Esophagus muscularis mucosa (tissue), 4 donors: ENCODE measurements around the gene TNFRSF25. TPM values are rescaled to one million over a fixed set of nuclear protein-coding genes. Genes with fewer than 3 reads are reported as not detected.

Experiments used
- DNase-seq: peaks from one replicate; pipeline ENCODE4 v3.0.0-alpha.2; 2017; ENCODE audit errors: extremely low spot score
- H3K27ac ChIP-seq, 4 donors: fragments of 200-600 bp; sonication (generic); replicated peaks in 1 of 4; 1 replicate in 3 of 4; 2 replicates in 1 of 4; pipeline ENCODE4 v1.5.1; 2016 to 2019; ENCODE audit warnings: mild to moderate bottlenecking in 1 of 4
- H3K27me3 ChIP-seq, 4 donors: fragments of 200-600 bp; sonication (generic); one replicate each; pipeline versions ENCODE4 v1.5.1 to v1.6.0; 2016 to 2019
- H3K36me3 ChIP-seq, 4 donors: fragments of 200-600 bp; sonication (generic); one replicate each; pipeline ENCODE4 v1.5.1; 2016 to 2019
- H3K4me1 ChIP-seq, 4 donors: fragments of 200-600 bp; sonication (generic); one replicate each; pipeline ENCODE4 v1.5.1; 2016 to 2019
- H3K4me3 ChIP-seq, 4 donors: fragments of 200-600 bp; sonication (generic); 1 replicate in 2 of 4; 2 replicates in 2 of 4; pipeline ENCODE4 v1.5.1; 2016 to 2019; ENCODE audit warnings: mild to moderate bottlenecking in 4 of 4, moderate library complexity in 1 of 4
- H3K9me3 ChIP-seq, 4 donors: fragments of 200-600 bp; sonication (generic); 1 replicate in 3 of 4; 2 replicates in 1 of 4; pipeline ENCODE4 v1.5.1; 2016 to 2019
- CTCF ChIP-seq, 3 experiments: fragments of 200-600 bp in 2 of 3; fragments of 450-650 bp in 1 of 3; sonication (generic) in 2 of 3; IDR thresholded peaks; one replicate each; pipeline ENCODE4 v1.5.1; 2017 to 2019; ENCODE audit warnings: antibody characterized with exemption in 3 of 3, mild to moderate bottlenecking in 2 of 3, moderate library complexity in 1 of 3
- EP300 ChIP-seq: sonication (generic); formaldehyde crosslinking; IDR thresholded peaks from one replicate; pipeline ENCODE4 v1.6.1; 2017; ENCODE audit warnings: antibody characterized with exemption
- POLR2A ChIP-seq: fragments of 450-650 bp; IDR thresholded peaks from one replicate; pipeline ENCODE4 v1.6.1; 2017; ENCODE audit warnings: antibody characterized with exemption, moderate library complexity, mild to moderate bottlenecking, low read depth
- POLR2AphosphoS5 ChIP-seq, 2 donors: sonication (generic); formaldehyde crosslinking; IDR thresholded peaks; one replicate each; pipeline ENCODE4 v1.6.1; 2017; ENCODE audit warnings: antibody characterized with exemption in 2 of 2
- WGBS: methylation state at CpG from one replicate; pipeline ENCODE4 v1.1.5; 2018; 5-methylcytosine and 5-hydroxymethylcytosine counted together
- intact Hi-C: fragments of 100-400 bp; cut with DNase I; formaldehyde crosslinking; loops from one replicate; pipeline ENCODE4 v1.15.1; 2023
- total RNA-seq, 4 donors: library from RNA; depleted of rRNA; stranded (reverse); fragments of >200 nt; gene quantifications; one replicate each; pipeline versions ENCODE4 v1.1.0 to v1.2.1, GENCODE V29; 2016

The TNFRSF25 gene
- total RNA-seq, 4 donors from 2014 or later: 2.5 to 9.1 (median 9.1) TPM

GRCh38 chr1:6483761-6484117 lies 17.8 kb upstream of the TNFRSF25 start:
- no peak for DNase-seq
- TF ChIP-seq POLR2AphosphoS5 (IDR thresholded peaks at IDR 0.05) (no peak), POLR2A (no peak), CTCF (IDR thresholded peaks at IDR 0.05) (no peak), EP300 (no peak)
- Histone ChIP-seq H3K4me3 (no peak overlapping the region), H3K9me3 (no peaks in the 10 kb centered on the region), H3K27me3 (peaks cover 8 to 40% (median 16%) of the 10 kb centered on the region in 4 donors), H3K4me1 (peaks cover 20 to 30% (median 24%) of the 10 kb centered on the region in 4 donors), H3K27ac (no peak overlapping the region), H3K36me3 (no peaks in the 10 kb centered on the region)
- intact Hi-C loops: no loop called here
- WGBS: 93% methylated on average over 6 of the region's 7 CpGs

- TF ChIP-seq CTCF (IDR thresholded peaks at IDR 0.05): no peak
- no peak for TF ChIP-seq POLR2A
- no peak for TF ChIP-seq EP300
- TF ChIP-seq POLR2AphosphoS5 (IDR thresholded peaks at IDR 0.05): no peak
- no peaks in the 10 kb centered on the region for H3K36me3 ChIP-seq
- peaks cover 8 to 40% (median 16%) of the 10 kb centered on the region in 4 donors for H3K27me3 ChIP-seq
- intact Hi-C loops: no loop called here
- no peaks in the 10 kb centered on the region for H3K9me3 ChIP-seq
- 92% methylated on average over 8 of the region's 14 CpGs for WGBS
- H3K27ac ChIP-seq: no peak overlapping the region
- no peak overlapping the region for H3K4me3 ChIP-seq
- H3K4me1 ChIP-seq: peaks cover 18 to 30% (median 24%) of the 10 kb centered on the region in 4 donors
- no peak for DNase-seq
These were observed 17.2 kb upstream of the TNFRSF25 start for GRCh38 chr1:6483017-6483760.

DNA sequence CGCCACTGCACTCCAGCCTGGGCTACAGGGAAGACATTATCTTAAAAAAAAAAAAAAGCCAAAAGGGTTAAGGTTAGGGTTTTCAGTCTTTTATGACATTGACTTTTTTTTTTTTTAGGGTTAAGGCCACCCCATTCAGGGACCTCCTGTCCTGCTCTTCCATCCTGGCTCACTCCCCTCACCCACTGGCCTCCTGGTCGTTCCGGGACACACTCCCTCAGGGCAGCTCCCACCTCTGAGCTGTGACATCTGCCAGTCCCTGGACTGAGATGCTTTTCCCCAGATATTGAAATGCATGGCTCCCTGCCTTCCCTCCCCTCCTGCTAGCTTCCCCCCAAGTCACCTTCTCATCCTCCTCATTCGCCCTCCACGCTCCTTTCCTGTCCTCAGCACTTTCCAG lies 15.8 kb upstream of the TNFRSF25 start:
- intact Hi-C loops: no loop called here
- H3K9me3 ChIP-seq: no peaks in the 10 kb centered on the region
- H3K27me3 ChIP-seq: peaks cover 8 to 29% (median 16%) of the 10 kb centered on the region in 4 donors
- H3K4me3 ChIP-seq: no peak overlapping the region
- no peak overlapping the region for H3K27ac ChIP-seq
- no peak for TF ChIP-seq POLR2AphosphoS5 (IDR thresholded peaks at IDR 0.05)
- no peak for TF ChIP-seq CTCF (IDR thresholded peaks at IDR 0.05)
- no peak for TF ChIP-seq POLR2A
- TF ChIP-seq EP300: no peak
- DNase-seq: no peak
- 96% methylated on average over 5 of the region's 5 CpGs for WGBS
- peaks cover 0 to 11% (median 0%) of the 10 kb centered on the region in 4 donors for H3K36me3 ChIP-seq
- peaks cover 18 to 29% (median 23%) of the 10 kb centered on the region in 4 donors for H3K4me1 ChIP-seq

DNA sequence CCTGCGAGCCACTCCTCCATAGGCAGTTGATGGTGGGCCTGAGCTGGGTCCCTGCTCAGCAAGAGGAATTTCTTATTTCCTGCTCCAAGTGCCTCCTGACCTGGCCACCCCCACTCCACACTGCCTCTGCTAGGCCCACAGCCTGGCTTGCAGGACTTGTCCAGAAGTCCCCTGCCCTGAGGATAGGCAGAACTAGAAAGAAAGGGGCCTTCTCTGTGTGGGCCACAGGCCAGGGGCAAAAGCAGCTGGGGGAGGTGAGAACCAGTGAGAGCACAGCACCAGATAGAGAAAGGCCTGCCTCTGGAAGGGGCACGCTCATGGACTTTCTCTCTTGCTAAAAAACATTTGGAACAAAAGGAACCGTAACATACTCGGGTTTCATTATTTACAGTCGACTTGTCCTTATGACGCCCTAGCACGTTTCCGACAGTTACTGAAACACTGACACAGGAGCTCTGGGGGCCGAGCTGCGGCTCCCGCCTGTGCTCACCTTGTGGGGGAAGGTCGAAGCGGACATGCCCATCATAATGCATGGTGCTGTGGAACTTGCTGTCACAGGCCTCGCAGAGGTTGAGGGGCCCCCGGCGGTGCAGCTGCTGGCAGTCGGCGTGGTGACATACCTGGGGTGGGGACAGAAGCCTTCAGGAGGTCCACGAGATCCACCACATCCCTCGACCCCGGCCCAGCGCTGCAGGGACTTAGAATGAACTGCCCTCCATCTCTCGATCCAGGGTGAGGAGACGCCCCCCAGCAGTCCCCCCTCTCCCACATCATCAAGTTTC lies 11.3 kb upstream of the TNFRSF25 start:
- peaks cover 4 to 49% (median 27%) of the 10 kb centered on the region in 4 donors for H3K36me3 ChIP-seq
- DNase-seq: no peak
- H3K4me3 ChIP-seq: no peak overlapping the region
- H3K27me3 ChIP-seq: no peaks in the 10 kb centered on the region
- WGBS: 84% methylated on average over 16 of the region's 24 CpGs
- TF ChIP-seq CTCF (IDR thresholded peaks at IDR 0.05) (no peak), EP300 (no peak), POLR2AphosphoS5 (IDR thresholded peaks at IDR 0.05) (no peak), POLR2A (no peak)
- intact Hi-C loops: no loop called here
- H3K27ac ChIP-seq: no peak overlapping the region
- peaks cover 0 to 7% (median 3%) of the 10 kb centered on the region in 4 donors for H3K4me1 ChIP-seq
- no peaks in the 10 kb centered on the region for H3K9me3 ChIP-seq
